HCT116 (cell line): ENCODE data around the gene NET1.

ENCODE experiments used
- CBX3 ChIP-seq: IDR thresholded peaks from 2 replicates; pipeline ENCODE4 v1.6.1; 2012; ENCODE audit warnings: low read depth
- CEBPB ChIP-seq: IDR thresholded peaks from 2 replicates; pipeline ENCODE4 v1.6.1; 2012; ENCODE audit warnings: low read depth
- EGR1 ChIP-seq: IDR thresholded peaks from 2 replicates; pipeline ENCODE4 v1.6.1; 2012; ENCODE audit warnings: low read depth
- EZH2 ChIP-seq: fragments of 200-600 bp; sonication (generic); IDR thresholded peaks from 2 replicates; pipeline ENCODE4 v1.6.1; 2017; ENCODE audit warnings: antibody characterized with exemption, mixed run types
- POLR2A ChIP-seq: IDR thresholded peaks from 2 replicates; pipeline ENCODE4 v1.7.0; 2011; ENCODE audit warnings: borderline replicate concordance; ENCODE audit not compliant: insufficient read depth, insufficient read length; ENCODE audit errors: extremely low read depth
- POLR2AphosphoS5 ChIP-seq: IDR thresholded peaks from 2 replicates; pipeline ENCODE4 v1.6.1; 2011; ENCODE audit warnings: mild to moderate bottlenecking, low read depth, low read length, moderate library complexity
- SIN3A ChIP-seq: IDR thresholded peaks from 2 replicates; pipeline ENCODE4 v1.6.1; 2012; ENCODE audit warnings: low read depth
- YY1 ChIP-seq: IDR thresholded peaks from 2 replicates; pipeline ENCODE4 v1.6.1; 2011; ENCODE audit warnings: low read length, low read depth, moderate library complexity, mild to moderate bottlenecking; ENCODE audit not compliant: insufficient replicate concordance; ENCODE audit errors: extremely low read depth
- ZNF274 ChIP-seq: fragments of 200-500 bp; sonication (Bioruptor generic); IDR thresholded peaks from 2 replicates; pipeline ENCODE4 v1.6.1; 2014; ENCODE audit warnings: mild to moderate bottlenecking, low read depth, low read length, inconsistent platforms
- TF ChIP-seq, protein P1 (sequence below), 3 experiments: fragments of 200-600 bp in 1 of 3; sonication (generic) in 1 of 3; IDR thresholded peaks in 2 of 3; conservative IDR thresholded peaks in 1 of 3; 2 replicates each; pipeline ENCODE4 v1.5.1; 2012 to 2017; ENCODE audit warnings: low read depth in 2 of 3, low read length in 2 of 3, antibody characterized with exemption in 1 of 3, borderline replicate concordance in 1 of 3, control low read depth in 1 of 3, mild to moderate bottlenecking in 1 of 3, mixed read lengths in 1 of 3, mixed run types in 1 of 3, moderate library complexity in 1 of 3; ENCODE audit not compliant: insufficient read depth in 1 of 3
- TF ChIP-seq, protein P2 (sequence below): IDR thresholded peaks from 2 replicates; pipeline ENCODE4 v1.6.1; 2012; ENCODE audit warnings: low read depth

- TF ChIP-seq, protein P1, sequence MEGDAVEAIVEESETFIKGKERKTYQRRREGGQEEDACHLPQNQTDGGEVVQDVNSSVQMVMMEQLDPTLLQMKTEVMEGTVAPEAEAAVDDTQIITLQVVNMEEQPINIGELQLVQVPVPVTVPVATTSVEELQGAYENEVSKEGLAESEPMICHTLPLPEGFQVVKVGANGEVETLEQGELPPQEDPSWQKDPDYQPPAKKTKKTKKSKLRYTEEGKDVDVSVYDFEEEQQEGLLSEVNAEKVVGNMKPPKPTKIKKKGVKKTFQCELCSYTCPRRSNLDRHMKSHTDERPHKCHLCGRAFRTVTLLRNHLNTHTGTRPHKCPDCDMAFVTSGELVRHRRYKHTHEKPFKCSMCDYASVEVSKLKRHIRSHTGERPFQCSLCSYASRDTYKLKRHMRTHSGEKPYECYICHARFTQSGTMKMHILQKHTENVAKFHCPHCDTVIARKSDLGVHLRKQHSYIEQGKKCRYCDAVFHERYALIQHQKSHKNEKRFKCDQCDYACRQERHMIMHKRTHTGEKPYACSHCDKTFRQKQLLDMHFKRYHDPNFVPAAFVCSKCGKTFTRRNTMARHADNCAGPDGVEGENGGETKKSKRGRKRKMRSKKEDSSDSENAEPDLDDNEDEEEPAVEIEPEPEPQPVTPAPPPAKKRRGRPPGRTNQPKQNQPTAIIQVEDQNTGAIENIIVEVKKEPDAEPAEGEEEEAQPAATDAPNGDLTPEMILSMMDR (IDR thresholded peaks at IDR 0.05 in 2 of 3, conservative IDR thresholded peaks at IDR 0.05 in 1 of 3; ENCODE audit: borderline replicate concordance in 1 of 3, insufficient read depth in 1 of 3, low read depth in 2 of 3, low read length in 2 of 3) = no peak
- TF ChIP-seq CEBPB (no peak), ZNF274 (no peak), EGR1 (no peak), YY1 (no peak), POLR2A (no peak), CBX3 (no peak), SIN3A (no peak), EZH2 (no peak), POLR2AphosphoS5 (no peak)
- TF ChIP-seq, protein P2, sequence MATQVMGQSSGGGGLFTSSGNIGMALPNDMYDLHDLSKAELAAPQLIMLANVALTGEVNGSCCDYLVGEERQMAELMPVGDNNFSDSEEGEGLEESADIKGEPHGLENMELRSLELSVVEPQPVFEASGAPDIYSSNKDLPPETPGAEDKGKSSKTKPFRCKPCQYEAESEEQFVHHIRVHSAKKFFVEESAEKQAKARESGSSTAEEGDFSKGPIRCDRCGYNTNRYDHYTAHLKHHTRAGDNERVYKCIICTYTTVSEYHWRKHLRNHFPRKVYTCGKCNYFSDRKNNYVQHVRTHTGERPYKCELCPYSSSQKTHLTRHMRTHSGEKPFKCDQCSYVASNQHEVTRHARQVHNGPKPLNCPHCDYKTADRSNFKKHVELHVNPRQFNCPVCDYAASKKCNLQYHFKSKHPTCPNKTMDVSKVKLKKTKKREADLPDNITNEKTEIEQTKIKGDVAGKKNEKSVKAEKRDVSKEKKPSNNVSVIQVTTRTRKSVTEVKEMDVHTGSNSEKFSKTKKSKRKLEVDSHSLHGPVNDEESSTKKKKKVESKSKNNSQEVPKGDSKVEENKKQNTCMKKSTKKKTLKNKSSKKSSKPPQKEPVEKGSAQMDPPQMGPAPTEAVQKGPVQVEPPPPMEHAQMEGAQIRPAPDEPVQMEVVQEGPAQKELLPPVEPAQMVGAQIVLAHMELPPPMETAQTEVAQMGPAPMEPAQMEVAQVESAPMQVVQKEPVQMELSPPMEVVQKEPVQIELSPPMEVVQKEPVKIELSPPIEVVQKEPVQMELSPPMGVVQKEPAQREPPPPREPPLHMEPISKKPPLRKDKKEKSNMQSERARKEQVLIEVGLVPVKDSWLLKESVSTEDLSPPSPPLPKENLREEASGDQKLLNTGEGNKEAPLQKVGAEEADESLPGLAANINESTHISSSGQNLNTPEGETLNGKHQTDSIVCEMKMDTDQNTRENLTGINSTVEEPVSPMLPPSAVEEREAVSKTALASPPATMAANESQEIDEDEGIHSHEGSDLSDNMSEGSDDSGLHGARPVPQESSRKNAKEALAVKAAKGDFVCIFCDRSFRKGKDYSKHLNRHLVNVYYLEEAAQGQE = no peak
Measured at GRCh38 chr10:5506751-5507648, 94.6 kb downstream of the NET1 start.
